GM21423 (cell line): ENCODE data around the gene RIMBP2.
"Not testable (repeated sequence)": the region's sequence is repeated elsewhere in the genome, so short reads cannot be mapped to it uniquely, and the experiment has no call there.

Experiments used
- ATAC-seq: cut with Tn5 transposase; IDR thresholded peaks from one replicate; pipeline ENCODE4 v1.9.1; 2021; ENCODE audit warnings: mild to moderate bottlenecking, moderate library complexity; ENCODE audit not compliant: unreplicated experiment

The RIMBP2 gene

DNA sequence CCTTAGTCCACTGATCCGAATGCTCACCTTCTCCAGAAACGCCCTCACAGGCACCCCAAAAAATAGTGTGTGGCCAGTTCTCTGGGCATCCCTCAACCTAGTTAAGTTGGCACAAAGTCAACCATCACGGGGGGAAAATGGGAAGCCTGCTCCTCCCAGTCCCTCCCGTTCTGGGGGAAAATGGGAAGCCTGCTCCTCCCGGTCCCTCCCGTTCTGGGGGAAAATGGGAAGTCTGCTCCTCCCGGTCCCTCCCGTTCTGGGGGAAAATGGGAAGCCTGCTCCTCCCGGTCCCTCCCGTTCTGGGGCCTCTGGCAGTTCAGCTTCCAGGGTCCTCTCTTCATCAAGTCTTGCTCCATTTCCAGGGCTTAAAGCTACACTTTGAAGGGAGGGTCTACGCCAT lies 106.1 kb downstream of the RIMBP2 start:
- no peak for ATAC-seq

DNA sequence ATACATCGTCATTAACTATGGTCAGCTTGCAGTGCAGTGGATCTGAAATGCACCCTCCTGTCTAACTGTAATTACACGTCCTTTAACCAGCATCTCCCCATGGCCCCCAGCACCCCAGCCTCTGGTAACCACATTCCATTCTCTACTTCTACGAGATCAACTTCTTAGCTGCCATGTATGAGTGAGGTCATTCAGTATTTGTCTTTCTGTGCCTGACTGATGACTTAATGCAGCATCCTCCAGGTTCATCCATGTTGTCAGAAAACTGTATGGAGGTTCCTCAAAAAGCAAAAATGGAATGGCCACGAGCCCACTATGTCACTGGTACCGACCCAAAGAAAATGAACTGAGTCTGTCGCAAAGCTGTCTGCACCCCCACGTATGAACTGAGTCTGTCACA lies 107.3 kb downstream of the RIMBP2 start:
- no peak for ATAC-seq

DNA sequence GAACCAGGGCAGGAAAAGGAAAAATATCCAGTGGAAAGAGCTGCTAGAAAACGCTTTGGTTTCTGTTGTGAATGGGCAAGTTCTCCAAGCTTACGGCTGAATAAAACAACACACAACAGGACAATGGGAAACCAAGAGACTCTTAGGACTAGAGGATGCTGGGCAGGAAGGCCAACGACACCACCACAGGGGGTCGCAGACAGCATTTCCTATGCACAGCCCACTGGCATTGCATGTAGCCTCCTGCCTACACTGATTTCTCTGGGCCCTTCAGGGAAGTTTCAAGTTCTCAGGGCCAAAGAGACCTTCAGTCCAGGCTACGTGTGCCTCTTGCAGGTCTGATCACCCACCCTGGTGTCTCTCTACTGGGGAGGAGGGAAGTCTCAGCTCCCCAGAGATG lies 108.0 kb downstream of the RIMBP2 start:
- no peak for ATAC-seq

DNA sequence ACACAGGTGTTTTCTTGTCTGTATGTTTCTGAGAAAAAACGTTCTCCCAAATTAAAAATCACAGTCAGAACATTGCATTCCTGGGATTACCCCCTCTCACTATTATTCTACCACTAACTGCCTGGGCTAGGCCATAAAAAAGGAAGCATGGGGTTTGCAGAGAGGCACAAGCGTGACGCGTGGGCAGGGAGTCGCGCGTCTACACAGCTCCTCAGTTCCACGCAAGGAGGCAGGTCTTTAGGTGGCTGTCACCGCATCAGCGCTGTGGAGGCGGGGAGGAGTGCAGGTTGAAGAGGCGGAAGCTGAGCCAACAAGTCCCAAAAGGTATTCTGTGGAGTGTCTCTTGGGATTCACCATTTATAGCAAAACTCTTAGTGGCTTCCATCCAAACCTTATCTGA lies 109.9 kb downstream of the RIMBP2 start:
- ATAC-seq, result no peak

DNA sequence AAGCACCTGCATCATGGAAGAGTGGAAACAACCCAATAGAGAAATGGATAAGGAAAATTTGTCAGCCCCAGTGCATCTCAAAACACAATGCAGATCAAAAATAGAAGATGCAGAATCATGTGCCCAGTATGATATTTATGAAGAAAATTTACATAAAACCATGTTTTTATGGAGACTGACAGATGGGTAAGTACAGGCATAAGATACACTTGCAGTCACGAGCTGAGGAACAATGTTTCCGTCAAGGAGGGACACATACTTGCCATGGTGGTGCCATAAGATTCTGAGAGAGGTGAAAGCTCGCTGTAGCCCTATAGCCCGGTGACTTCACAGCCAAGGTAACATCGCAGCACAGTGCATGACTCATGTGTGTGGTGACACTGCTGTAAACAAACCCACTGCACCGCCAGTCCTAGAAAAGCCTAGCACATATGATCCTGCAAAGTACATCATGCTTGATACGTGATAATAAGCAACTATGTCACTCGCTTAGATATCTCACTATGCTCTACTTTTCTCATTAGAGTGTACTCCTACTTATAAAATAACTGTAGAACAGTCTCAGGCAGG lies 112.6 kb downstream of the RIMBP2 start:
- ATAC-seq, result no peak

DNA sequence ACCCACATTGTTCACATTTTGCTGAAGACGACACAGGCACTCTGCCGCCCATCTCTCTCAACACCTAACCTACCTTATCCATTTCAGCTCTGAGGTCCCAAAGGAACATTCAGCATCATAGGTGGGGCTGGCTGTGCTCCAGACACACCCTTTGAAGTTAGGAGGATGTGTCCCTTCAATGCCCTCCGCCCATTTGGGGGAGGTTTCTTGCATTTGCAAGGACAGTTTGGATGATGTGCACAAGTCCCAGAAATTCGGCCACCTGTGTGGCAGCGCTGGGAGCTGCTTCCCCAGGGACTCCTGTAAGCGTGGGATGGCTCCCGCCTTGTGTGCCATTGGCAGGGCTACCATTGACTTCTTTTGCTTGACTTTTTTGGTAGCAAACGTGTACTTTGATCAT lies 113.8 kb downstream of the RIMBP2 start:
- no peak for ATAC-seq

DNA sequence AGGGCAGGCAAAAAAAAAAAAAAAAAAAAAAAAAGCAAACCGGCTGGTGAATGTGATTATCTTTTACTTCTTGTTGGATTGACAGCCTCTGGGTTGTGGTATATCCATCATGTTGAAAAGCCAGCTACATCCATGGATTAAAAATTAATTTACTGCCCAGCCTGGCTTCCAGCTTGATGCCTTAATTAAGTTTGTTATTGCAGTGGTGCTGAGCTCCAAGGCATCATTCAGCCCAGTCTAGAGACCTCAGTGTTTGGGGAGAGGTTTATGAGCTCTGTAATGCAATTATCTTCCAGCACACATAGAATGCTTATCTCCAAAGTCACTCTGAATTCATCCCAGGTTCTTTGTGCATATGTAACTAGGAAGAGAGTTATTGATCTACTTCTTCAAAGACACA lies 114.8 kb downstream of the RIMBP2 start:
- no peak for ATAC-seq

DNA sequence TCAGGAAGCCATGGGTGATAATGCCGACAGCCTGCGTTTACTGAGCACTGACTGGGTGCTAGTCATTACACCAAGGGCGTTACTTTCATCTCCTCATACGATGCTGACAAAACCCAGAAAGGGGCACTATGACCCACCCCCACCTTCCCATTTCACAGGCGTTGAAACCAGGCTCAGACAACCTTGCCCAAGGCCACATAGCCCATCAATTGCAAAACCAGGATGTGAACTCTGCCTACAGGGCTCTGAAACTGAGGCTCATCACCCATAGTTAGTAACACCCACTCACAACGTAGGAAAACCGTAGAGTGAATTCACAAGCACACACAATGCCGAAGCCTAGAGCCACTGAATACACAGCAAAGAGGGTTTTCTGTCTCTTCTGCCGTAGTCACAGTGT lies 119.9 kb downstream of the RIMBP2 start:
- ATAC-seq, result no peak

DNA sequence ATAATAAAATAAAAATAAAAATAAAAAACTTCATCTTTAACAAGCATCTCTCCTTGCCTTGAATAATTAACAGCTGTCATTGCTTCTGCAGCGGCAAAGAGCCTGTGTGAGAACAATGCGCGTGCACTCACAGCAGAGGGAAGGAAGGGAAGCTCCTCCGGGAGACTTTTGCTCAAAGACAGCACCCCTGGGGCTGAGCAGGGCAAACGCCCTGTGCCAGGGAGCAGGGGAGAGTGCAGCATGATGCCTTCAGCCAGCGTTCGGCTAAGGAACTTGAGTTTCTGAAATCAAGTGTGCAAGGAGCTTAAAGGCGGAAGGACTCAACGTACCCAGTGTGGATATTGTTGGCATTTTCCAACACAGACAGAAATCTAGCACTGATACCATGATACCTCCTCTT lies 120.5 kb downstream of the RIMBP2 start:
- no peak for ATAC-seq

DNA sequence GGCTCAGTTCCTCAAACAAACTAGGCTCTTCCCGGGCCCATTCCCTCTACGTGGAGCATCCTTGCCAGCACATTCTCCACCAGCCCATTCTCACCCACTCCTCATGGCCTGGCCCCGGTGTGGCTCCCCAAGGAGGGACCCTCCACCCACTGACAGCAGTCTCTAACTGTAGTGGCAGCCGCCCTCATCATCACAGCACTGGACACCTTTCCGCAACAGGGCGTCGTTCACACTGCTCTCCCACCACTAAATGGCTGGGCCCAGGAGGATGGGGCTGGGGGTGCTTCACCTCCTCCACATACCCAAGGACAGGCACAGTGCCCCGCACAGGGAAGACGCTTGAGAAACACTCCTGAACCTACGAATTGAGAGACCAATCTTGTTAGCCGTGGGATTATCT lies 123.0 kb downstream of the RIMBP2 start:
- no peak for ATAC-seq

DNA sequence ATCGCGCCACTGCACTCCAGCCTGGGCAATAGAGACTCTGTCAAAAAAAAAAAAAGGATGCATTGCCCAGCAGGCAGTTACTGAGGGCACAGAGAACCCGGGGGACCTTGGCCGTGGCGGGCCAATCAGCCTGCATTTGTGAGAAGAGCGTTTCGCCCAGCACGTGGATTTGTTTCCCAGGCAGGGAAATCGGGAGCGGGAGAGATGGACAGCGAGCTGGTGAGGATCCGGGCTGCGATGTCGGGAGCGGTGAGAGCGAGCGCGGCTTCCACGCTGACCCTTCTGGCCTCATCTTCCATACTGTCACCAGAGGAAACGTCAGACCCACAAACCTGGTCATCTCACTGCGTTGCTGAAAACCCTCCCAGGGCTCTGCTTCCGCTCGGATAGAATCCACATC lies 123.5 kb downstream of the RIMBP2 start:
- no peak for ATAC-seq

DNA sequence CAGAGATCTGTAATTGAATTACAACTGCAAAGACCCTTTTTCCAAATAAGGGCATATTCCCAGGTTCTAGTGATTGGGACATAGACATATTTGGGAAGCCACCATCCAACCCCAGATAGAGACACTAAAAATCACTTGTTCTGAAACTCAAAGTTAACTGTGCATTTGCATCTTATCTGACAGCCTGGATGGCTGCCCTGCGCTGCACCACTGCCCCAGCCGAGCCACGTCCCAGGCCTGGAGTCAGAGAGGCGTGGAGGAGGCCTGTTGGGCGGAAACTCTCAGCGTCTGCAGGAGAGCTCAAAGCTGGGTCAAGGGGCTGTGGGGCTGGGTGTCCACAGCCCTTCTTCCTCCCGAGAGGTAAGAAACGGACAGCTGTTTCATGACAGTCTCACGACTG lies 124.4 kb downstream of the RIMBP2 start:
- no peak for ATAC-seq

DNA sequence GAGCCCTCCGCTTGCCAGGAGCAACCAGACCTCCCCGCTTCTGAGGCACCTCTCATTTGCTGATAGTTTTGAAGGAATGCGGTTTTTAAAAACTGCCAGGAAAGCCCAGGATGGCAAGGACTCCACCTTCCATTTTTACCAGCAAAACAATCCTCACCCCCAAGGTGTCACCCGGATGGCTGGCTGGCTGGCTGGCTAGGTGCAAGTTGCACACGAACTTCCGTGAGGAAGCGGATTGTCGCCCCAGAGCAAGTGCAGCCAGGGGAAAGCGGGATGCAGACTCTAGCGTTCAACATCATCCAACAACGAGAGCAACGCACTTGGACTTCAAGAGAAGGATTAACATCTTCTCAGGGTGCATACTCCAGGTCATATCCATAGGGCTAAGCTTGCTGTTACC lies 125.4 kb downstream of the RIMBP2 start:
- no peak for ATAC-seq

DNA sequence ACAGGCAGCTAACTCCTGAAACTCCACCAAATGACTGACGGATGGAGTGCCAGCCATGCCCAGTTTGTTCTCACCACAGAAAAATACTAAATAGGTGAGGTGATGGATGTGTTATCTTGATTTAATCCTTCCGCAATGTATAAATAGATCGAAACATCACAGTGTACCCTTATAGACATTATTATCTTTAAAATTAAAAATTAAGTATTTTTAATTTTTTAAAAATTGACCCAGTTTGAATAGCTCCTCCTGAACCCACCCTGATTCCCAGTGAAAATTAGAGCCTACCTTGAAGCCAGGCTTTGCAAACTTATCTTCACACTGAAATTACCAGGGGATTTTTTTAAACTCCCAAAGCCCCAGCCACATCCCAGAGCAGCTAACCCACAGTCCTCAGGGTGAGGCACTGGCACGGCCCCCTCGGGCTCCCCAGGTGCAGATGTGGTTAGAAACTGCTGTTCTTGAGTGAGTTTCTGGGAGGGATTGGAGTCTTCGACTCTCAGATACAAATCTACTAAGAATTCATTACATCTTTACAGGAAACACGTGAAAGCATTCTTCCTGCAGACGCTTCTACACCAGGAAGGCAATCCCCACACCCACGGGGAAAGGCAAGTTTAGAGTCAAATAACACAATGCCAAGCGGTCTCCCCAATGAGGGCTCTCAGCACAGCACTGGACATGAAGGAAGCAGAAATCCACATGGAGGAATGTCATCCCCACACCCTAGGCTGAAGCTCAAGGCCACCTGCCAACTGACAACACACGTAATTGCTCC lies 126.4 kb downstream of the RIMBP2 start:
- ATAC-seq, result no peak

DNA sequence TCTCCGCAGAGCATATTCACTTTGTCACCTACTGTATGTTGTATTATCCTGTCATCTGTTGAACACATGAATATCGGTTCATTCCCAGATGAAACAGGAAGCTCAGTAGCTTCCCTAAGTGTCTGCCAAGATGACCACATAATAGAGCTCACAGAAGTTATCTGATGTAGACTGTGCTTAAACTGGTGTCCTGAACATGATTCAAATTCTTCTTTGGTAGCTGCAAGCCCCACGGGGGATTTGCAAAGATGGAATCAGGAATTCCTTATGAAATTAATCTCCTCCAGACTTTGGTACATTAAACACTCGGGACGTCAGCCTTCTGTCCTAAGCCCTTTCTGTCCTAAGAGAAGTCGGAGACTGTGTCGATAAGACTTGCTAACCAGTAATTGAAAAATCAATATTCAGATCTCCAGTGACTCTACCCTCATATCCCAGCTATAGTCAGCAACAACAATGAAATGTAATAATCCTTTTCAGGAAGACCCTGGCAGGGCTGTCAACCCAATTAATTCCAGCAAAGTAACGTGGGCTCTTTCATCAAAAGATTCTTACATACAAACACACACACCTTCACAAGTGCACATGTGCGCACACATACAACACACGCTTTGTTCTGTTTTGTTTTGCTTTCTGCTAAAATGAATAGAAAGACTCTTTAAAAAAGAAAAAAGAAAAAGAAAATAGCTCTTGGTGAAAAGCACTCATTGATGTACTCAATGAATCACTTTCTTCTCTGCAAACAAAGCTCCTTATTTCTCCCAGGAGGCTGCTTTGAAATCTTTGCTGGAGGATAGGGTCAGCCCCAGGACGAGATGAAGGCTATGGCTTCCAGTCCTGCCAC lies 127.2 kb downstream of the RIMBP2 start:
- no peak for ATAC-seq

DNA sequence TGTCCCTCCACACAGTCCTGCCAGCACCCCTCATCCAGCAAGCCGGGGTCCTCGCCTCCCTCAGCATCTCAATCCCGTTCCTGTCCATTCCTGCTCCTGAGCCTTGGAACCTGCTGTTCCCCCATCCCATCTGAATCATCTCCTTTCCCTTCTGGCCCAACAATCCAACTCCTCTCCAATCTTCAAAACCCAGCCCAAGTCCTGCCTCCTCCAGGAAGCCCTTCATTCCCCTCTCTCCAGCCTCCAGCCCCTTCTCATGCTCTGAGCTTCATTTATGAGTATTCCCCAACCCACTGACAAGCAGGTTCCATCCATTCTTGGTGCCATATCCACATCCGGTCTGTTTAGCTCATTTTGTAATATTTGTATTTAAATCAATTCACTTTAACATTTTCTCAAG lies 128.1 kb downstream of the RIMBP2 start:
- ATAC-seq, result no peak

DNA sequence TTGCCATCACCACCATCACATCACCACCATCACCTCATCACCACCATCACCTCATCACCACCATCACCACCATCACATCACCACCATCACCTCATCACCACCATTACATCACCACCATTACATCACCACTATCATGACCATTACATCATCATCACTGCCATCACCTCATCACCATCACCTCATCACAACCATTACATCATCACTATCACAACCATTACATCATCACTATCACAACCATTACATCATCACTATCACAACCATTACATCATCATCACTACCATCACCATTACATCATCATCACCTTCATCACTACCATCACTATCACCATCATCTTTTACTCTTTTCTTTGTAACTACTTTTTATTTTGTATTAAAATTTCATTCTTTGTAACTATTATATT lies 131.6 kb downstream of the RIMBP2 start:
- ATAC-seq, result not testable (repeated sequence)

DNA sequence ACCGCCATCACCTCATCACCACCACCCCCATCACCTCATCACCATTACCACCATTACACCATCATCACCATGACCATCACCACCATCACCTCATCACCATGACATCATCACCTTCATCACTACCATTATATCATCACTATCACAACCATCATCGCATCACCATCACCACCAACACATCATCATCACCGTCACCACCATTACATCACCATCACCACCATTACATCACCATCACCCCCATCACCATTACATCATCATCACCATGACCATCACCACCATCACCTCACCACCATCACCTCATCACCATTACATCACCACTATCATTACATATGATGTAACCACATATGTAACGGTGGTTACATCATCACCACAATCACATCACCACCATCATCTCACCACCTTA lies 132.3 kb downstream of the RIMBP2 start:
- ATAC-seq, result no peak

DNA sequence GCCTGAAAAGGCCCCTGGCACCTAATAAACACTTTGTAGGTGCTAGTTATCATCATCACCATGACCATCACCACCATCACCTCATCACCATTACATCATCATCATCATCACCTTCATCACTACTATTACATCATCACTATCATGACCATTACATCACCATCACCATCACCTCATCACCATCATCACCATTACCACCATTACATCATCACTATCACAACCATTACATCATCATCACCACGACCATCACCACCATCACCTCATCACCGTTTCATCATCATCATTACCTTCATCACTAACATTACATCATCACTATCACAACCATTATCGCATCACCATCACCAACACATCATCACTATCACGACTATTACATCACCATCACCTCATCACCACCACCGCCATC lies 132.8 kb downstream of the RIMBP2 start:
- no peak for ATAC-seq

DNA sequence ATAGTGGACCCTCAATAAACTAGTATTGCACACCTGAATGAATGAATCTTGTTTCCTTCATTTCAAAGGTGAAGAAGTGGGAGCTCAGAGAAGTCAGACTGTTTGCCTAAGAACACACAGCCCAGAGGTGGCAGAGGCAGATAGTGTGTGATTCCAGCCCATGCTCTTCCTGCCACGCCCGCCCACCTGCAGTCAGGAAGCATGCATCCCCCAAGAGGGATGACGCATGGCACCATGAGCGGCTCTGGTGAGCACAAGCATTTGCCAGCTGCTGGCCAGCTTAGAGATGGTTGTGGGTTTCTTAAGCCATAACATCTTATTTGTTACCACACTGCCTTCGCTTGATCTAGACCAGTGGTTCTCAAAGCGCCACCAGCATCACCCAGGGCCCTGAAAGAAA lies 133.8 kb downstream of the RIMBP2 start:
- ATAC-seq, result no peak

DNA sequence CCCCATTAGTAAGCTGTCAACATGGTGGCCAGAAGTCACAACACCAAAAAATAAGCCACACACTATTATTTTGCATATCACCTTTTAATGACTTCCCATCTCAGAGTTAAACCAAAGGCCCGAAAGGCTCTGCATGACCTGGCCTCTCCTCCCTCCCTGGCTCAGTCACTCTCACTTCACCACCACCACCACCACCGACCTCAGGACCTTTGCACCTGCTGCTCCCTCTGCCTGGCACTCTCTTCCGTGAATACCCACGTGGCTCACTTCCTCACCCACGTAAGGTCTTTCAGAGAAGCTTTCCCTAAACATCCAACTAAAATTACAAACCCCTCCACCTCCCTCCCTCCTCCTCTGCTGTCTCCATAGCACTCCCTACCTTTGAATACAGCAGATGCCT lies 134.3 kb downstream of the RIMBP2 start:
- no peak for ATAC-seq

DNA sequence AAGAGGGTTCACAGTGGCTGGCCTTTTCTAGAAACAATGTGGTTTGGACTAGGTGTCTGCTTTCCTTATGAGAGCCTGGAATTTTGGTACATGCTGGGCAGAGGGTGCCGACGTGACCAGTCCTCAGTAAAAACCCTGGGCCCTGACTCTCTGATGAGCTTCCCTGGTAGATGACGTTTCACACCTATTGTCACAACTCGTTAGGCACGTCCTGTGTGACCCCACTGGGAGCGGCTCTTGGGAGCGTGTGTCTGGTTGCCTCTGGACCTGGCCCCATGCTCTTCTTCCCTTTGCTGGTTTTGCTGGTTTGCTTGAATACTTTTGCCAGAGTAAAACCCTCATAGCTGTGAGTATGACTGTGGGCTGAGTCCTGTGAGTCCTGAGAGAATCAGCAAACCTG lies 136.9 kb downstream of the RIMBP2 start:
- no peak for ATAC-seq
